D341Med (cell line): Measurements from ENCODE around the gene MAB21L2.
A peak's percentile ranks its signal among the peaks of the same experiment; 100 is the strongest.

ENCODE experiments used
- DNase-seq: peaks from one replicate; pipeline ENCODE4 v3.0.0; 2012; ENCODE audit warnings: low spot score

Gene MAB21L2

DNA sequence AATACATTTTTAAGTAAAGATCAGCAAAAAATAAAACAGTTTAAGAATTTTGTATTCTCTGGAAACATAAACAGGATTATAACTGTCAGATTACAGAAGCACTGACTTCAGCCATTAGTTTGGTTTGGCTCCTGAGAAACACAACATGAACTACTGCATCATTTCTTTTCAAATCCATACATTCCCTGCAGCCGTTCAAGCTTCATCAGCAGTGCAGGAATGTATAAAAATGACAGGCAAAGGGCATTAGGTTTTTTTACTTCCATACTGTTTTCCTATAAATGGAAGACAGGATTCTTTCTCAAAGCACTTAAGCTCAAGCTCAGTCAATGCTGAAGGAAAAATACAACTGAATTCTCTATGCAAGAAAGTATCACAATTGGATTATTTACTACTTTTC lies 4.2 kb upstream of the MAB21L2 start:
- DNase-seq: no peak

DNA sequence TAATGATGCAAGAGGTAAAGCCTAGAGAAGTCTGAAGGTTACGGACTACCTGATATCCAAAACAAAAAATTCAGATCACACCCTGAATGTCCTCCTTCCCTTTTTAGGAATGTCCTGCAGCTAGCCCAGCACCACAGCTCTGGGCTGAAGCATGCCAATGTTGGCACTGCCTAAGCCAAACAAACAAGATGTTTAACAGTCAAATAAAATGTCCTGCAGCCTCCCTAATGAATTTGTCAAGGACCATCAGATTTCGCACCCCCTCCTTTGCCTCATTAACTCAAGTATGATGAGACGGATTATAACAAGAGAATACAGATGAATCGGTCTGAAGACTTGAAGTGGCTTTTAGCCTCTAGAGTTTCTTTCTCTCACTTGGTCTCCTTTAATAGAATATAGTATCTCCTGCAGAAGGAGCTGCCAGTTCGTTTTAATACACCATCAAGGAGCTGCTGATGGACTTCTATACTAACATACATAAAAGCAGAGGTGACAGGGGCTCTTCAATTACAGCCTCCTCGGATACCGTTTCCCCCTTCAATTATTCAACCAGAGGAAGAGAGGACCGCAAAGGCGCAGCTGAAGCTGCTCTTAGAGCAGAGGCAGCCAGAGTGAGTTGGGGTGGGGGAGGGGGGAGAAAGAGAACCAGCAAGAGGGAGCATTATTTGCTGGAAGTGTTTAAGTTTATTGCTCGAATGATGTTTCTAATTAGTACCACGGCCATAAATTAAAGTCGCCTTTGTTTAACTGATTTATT lies 3.0 kb upstream of the MAB21L2 start:
- peak; percentile 25 for DNase-seq

DNA sequence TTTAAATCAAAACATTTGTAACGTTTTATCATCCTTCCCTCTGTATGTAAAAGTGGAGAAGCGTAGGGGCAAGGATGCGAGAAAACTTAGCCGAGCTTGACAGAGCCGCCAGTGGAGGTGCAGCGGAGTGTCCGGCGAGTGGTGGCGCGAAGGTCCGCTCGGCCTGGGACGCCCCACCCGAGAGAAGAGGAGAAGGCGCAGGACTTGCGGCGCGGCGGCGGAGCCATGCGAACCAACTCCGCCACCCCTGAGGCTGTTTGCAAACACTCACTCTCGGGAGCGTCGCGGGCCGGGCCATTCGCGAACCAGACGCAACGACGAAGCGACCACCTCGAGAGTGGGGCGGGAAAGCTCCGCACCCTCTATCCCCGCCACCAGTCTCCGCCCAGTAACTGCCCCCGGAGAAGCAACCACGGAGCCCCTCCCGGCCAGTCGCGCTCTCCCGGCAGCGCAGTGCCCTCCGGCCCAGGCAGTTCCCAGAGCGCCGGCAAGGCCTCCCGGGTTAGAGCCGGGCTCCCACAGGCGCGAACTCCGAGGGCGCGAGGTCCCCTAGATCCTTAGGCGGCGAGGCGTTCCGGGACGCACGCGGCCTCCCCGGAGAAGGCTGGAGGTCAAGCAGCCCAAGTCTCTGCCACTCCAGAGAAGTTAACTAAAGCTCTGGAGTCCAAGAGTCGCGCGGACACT lies 2.3 kb upstream of the MAB21L2 start:
- DNase-seq: peak; percentile 40

DNA sequence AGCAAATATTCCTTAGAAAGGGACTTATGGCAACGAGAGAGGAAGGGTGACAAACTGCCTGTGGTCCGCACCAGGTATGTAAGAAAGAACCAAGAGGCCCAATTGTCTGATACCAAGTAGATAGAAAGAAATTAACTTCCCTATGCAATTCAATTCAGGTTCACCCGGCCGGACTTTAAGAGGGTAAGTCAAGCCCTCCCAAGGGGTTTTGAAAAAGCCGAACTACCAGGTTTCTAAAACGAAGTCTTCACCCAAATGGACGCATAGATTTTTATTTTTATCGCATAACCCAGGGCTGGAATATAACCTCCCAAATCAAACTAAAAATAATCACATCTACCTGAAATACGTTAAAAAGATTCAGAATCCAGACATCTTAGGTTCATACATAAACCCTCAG lies 1.6 kb upstream of the MAB21L2 start:
- DNase-seq: no peak

DNA sequence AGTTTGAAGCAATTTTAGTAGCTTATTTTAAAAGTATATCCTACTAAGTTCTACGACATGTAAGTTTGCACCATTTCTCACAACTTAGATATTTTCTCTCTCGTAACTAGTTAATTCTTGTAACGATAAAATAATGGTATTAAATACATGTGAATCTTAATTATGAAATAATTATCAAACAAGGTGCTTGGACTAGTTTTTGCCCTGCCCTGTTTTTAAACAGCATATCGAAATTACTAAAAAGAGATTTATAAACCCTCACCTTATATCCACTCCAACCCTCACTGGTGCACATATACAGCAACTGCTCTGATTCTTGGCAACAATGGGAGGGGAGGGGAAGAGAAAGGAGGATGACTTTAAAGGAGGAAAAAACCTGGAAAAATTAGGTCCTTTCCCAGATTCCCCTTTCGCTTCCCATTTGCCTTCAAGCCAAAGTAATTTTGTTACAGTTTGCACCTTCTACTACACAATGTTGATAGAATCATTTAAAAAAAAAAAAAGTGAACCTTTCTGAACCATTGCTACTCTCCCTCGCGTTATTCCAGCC lies 820 bp upstream of the MAB21L2 start:
- no peak for DNase-seq

DNA sequence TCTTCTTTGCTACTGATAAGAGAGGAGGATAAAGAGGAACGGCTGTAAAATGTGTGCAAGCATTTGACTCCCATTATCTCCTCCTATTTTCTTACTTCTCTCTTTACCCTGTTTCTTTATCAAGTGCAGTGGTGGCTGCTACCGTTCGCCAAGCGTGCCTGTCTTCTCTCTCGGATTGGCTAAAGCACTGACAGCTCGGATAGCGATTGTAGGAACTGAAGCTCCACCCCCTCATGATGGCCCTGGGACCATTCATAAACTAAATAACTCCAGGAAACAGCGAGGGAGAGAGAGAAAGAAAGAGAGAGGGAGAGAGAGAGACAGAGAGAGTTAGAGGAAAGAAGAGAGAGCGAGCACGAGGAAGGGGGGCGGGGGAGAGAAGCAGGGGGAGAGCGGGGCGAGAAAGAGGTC lies 305 bp upstream of the MAB21L2 start:
- DNase-seq: no peak

DNA sequence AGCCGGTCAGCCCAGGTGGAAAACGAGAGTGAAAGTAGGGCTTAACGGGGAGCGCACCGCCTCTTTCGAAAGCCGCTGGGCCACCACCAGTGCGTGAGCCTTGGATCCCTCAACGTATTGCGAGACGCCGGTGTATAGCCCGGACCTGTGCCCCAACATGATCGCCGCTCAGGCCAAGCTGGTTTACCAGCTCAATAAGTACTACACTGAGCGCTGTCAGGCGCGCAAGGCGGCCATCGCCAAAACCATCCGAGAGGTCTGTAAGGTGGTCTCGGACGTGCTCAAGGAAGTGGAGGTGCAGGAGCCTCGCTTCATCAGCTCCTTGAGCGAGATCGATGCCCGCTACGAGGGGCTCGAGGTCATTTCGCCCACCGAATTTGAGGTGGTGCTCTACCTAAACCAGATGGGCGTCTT lies 929 bp downstream of the MAB21L2 start:
- no peak for DNase-seq

DNA sequence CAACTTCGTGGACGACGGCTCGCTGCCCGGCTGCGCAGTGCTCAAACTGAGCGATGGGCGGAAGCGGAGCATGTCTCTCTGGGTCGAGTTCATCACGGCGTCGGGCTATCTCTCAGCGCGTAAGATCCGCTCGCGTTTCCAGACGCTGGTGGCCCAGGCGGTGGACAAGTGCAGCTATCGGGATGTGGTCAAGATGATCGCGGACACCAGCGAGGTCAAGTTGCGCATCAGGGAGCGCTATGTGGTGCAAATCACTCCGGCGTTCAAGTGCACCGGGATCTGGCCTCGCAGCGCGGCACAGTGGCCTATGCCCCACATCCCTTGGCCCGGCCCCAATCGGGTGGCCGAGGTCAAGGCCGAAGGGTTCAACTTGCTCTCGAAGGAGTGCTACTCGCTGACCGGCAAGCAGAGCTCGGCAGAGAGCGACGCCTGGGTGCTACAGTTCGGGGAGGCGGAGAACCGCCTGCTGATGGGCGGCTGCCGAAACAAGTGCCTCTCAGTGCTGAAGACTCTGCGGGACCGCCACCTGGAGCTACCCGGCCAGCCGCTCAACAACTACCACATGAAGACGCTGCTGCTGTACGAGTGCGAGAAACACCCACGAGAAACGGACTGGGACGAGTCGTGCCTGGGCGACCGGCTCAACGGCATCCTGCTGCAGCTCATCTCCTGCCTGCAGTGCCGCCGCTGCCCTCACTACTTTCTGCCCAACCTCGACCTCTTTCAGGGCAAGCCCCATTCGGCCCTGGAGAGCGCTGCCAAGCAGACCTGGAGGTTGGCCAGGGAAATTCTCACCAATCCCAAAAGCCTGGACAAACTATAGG lies 1.5 kb downstream of the MAB21L2 start:
- DNase-seq: peak; percentile 39

DNA sequence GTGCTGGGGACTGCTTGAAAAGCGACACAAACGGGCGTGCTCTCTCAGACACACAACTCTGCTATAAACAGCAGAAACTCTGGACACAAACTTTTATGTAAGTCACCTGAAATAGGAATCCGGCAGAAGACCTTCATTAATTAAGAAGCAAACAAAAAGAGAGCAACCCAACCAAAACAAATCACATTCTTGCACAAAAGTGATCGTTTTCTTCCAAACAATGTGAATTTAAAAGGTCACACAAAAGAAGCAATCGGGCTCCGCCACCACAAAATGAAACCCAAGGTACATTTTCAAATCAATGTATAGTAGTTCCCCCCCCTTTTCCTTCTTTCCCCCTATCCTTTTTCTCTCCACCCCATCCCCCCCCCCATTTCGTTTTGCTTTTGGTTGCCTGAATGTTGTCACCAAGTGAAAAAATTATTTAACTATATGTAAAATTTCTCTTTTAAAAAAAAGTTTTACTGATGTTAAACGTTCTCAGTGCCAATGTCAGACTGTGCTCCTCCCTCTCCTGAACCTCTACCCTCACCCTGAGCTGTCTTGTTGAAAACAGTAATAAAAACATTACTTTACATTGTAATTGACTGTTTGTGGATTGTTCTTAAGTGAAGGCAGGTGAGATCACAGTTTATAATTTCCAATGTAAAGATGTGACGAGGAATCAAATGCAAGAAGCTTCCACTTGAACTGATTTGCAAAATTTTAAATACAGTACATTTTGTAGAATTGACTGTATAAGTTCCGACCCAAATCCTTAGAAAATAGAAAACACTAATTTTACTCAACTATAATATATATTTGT lies 2.4 kb downstream of the MAB21L2 start:
- no peak for DNase-seq

DNA sequence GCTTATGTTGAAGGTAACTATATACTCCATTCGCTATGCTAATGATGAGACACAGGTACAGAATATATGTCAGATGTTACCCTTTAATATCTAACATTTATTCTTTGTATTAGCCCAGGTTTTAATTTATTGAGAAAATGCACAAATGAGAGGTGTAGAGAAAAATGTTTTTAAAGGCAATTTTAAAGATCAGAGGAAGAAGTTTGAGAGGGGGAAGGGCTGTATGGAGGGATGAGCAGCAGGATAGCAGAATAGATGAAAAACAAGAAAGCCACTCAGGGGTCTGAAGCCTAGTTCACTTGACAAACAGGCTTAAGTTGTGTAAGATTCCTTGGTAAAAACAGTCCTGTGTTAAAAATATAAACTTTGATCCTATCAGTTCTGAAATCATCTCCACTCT lies 3.7 kb downstream of the MAB21L2 start:
- no peak for DNase-seq

DNA sequence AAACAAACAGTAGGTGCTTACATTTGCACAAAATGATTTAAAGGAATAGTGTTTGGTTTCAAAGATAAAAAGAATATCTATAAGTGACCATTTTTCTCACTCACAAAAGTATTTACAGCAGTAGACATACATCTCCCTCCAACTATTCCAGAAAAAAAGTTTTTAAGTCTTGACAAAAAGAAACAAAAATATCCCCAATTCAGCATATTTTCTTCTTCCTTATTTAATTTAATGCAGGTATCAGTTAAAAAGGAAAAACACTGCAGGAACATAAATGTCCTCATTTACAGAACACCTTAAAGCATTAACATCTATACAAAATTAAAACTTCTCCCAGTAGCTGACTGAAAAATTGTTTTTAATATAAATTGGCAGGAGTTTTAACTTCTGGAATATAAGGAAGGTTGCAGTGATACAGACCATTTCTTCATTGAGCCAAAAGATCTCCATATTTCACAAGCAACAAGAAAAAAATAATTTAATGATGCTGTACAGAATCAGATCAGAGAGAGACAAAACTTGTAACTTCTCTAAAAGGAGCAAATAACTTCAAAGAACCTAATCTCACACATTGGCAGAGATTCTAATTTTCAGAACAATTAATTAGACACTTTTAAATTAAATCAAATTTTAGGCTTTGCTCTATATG lies 4.3 kb downstream of the MAB21L2 start:
- no peak for DNase-seq

DNA sequence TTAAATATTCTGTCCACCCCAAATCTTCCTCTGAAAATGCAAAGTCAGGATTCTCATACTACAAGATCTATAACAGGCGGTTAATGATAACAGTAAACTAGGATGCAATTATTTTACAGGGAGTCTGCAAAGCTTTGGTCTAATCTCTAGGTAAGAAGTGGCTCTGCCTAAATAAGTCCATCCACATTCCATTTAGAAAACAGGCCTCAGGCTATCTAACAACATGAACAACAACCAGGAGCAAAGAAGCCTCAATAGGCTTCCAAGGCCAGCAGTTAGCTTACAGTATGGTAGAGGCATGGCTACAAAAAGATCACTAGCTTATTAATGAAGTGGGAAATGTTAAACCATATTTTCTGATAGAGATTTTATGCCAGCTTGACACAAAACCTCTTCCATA lies 6.4 kb downstream of the MAB21L2 start:
- DNase-seq: no peak

DNA sequence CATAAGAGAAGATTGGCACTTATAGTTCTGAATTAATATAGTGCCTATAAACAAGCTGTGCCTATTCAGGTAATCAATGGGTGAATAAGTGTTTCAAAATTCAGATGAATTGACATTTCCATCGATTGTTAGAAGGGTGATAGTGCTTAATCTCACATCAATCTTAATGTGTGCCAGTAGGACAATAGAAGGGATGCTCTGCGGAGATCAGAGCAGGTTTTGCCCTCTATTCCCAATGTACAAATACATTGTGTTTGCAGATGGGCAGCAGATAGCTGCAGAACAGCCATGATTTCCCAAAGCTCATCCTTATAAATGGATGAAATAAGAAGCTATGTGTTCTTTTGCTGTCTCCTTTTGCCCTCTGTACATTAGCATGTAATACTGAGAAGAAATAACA lies 7.2 kb downstream of the MAB21L2 start:
- no peak for DNase-seq

DNA sequence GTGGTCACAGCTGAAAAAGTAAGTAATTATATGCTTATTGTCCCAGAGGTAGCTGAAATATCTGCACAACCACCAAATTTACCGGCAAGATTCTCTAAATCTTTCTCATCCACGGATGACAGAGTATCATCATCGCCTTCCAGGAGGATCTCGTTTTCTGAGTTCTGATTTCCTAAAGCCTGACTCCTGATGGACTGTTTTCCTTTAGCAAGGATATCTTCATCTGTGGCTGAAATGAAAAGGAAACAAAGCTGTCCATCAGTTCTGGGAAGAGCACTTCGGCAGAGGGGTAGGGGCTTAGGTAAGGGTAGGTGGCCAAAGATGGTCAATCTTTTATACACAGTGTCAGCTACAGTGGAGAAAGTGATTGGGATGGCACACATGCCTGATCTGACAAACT lies 8.7 kb downstream of the MAB21L2 start:
- no peak for DNase-seq

DNA sequence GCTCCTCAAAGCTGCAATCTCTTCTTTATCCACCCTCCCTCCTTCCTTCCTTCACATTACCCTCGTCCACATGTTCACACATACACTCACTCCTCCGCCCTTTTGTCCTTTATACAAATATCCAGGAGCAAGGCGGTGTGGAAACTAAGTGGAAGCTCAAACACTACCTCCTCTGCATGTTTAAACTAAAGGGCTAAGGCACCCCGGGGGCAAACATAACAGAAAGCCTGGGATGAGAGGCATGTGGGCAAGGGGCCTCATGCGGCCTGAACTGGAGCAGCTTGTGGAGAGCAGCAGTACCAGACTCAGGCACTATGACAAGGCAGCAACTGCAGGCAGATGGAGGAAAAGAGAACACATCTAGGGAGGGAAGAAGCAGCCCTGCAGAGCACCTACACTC lies 9.5 kb downstream of the MAB21L2 start:
- DNase-seq: peak; percentile 37

DNA sequence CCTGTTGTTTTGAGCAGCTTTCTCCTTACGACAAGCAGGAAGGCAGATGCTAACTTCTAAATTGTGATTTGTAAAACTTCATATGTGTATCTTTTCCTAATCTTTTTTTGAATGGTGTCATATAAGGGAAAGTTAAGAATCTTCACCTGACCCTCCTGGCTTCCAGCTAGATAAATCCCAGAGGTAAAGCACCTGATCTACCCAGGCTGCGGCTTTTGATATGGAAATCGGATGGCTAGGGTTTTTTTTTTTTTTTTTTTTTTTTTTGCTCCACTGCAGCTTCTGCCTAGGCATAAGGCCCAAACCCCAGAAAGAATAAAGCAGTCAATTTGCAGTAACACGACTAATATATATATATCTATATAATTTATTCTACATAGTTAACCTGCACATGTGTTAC lies 10.0 kb downstream of the MAB21L2 start:
- DNase-seq: no peak

DNA sequence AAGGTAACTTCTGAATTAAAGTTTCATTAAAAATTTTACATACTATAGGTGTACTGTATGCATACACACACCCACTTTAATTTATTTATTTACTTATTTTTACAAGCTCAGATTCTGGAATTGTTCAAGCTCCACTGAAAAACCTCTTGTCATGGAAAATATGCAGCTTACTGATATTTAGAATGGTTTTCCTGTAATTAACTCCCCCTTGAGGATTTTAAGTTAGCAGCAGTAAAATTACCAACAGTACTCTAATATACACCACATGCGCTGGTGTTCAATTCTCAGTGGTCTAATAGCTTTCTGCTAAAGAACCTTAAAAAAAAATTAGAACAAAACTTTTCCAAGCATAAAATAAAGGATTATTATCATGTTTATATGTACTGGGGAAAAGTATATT lies 12.0 kb downstream of the MAB21L2 start:
- DNase-seq: no peak

DNA sequence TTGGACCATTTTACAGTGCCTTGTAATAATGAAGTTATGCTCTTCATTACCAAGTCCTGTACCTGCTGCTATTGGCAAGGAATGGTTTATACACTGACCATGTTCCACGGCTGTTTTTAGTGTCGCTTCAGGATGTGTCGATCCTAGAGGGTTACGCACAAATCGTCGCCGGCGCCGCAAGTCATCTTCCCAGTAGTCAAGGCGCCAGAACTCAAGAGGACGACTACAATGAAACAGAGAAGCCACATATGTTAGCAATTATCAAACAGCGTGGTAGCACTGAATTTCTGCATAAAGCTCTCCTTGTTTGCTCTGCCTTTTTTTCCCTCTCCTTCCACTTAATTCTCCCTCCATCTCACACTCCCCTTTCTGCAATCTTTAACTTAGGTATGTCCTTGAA lies 17.0 kb downstream of the MAB21L2 start:
- DNase-seq: no peak

DNA sequence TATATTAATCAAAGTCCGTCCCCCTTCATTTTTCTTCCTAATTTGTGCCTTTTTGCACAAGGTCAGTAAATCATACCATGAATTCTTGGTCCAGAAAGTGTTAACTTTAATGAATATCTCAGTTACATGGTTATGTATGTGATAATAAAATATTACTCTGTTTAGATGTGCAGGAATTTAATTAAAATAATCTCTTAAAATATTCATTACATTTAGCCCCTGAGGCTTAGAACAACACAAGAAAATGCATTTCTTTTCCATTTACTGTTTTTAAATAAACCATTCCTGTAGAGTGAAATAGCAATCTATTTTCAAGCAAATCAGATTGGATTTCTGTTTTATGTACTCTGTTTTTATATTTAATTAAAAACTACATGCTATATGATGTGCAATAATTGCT lies 17.6 kb downstream of the MAB21L2 start:
- DNase-seq: no peak

DNA sequence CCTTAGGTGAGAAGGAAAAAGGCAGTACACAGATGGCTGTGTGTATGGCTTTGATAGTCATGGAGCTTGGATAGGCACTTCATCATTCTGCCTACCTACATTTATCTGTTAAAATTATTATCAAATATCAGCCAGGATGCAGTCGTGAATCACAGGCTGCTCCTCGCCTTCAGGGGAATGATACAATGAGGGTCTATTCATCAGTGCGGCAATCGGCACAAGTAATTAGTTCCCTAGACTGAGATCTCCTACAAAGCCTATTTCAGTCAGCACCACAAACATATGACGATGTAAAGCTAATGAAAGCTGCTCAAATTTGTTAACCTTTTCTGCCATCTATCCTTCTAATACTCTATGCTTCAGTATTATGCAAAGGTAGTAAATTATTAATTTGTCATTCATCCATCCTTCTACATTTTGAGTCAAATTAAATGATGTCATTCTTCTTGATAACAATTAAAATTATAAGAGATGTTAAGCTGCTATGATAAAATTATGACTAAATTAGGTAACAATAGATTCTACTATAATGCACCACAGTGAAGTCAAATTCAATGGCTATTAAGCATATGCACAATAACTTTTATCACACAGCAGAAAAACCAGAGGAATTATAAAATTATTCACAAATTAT lies 19.0 kb downstream of the MAB21L2 start:
- DNase-seq: no peak

DNA sequence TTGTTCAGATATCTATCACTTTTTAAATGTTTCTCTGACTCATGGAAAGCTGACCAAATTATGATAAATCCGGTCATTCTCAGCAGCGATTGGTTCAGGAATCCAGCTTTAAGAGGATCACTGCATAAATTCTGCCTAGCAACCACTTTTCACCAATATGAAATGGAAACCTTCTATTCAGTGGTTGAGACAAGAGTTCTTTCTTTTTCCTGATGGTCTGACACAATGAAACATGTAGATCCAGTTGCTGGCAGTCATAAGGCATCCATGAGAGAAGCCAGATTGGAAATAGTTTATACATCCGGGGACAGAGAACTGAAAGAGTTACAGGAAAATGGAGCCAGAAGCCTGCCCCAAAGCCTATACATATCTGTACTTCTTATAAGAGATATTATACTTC lies 27.2 kb downstream of the MAB21L2 start:
- no peak for DNase-seq
